Thyroid gland (tissue), 4 donors: ENCODE measurements around the gene VAV3.

Source experiments
- POLR2A ChIP-seq, 2 donors: fragments of 450-650 bp; IDR thresholded peaks; one replicate each; pipeline ENCODE4 v1.6.1; 2017; ENCODE audit warnings: antibody characterized with exemption in 2 of 2, mild to moderate bottlenecking in 2 of 2, moderate library complexity in 1 of 2
- TF ChIP-seq, protein P1 (sequence below), 6 experiments: fragments of 200-600 bp in 3 of 6; fragments of 450-650 bp in 3 of 6; sonication (generic) in 3 of 6; IDR thresholded peaks; one replicate each; pipeline ENCODE4 v1.5.1; 2016 to 2019; ENCODE audit warnings: antibody characterized with exemption in 6 of 6, mild to moderate bottlenecking in 2 of 6, inconsistent platforms in 1 of 6, moderate library complexity in 1 of 6

DNA sequence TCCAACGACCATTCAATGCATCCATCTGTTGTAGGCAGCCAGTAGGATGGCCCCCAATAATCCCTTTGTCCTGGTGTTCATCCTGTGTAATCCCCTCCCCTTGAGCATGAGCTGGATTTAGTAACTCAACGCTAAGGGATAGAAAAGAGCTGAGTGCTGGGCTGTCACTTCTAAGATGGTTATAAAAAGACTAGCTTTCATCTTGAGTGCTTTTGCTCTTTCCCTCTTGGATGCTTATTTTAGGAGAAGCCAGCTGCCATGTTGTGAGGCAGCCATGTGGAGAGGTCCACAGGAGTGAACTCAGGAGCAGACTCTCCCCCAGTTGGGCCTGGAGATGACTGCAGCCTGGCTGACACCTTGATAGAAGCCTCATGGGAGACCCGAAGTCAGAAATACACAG is 401.5 kb downstream of the VAV3 start:
- TF ChIP-seq, protein P1, sequence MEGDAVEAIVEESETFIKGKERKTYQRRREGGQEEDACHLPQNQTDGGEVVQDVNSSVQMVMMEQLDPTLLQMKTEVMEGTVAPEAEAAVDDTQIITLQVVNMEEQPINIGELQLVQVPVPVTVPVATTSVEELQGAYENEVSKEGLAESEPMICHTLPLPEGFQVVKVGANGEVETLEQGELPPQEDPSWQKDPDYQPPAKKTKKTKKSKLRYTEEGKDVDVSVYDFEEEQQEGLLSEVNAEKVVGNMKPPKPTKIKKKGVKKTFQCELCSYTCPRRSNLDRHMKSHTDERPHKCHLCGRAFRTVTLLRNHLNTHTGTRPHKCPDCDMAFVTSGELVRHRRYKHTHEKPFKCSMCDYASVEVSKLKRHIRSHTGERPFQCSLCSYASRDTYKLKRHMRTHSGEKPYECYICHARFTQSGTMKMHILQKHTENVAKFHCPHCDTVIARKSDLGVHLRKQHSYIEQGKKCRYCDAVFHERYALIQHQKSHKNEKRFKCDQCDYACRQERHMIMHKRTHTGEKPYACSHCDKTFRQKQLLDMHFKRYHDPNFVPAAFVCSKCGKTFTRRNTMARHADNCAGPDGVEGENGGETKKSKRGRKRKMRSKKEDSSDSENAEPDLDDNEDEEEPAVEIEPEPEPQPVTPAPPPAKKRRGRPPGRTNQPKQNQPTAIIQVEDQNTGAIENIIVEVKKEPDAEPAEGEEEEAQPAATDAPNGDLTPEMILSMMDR (IDR thresholded peaks at IDR 0.05): no peak
- no peak for TF ChIP-seq POLR2A (IDR thresholded peaks at IDR 0.05)
